Measurements from ENCODE around the gene PTGES2.

DNA sequence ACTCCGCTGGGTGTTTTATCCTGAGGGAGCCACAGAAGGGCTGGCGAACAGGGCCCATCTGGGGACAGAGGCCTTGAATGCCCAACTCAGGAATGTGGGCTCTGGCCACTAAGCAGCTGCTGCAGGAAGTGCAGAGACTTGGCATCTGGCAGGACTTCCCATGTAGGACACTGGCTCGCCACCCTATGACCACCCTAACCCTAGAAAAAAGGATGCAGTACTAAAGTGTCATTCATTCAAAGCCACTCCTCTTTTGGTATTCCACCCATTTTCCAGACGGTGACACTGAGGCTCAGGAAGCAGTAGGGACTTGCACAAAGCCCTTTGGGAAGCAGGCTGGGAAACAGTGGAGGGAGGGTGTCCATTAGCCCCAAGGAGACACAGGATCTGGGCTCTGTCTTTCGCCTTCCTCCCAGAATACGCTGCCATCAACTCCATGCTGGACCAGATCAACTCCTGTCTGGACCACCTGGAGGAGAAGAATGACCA is 35.5 kb upstream of the PTGES2 start:
- no peak for TF ChIP-seq BACH2 (CRISPR knock-in tag; IDR thresholded peaks at IDR 0.05; ENCODE audit: borderline replicate concordance)
- TF ChIP-seq ZNF70 (CRISPR knock-in tag; IDR thresholded peaks at IDR 0.05) = no peak
- TF ChIP-seq TOX (CRISPR knock-in tag; IDR thresholded peaks at IDR 0.05; ENCODE audit: borderline replicate concordance) = no peak
- TF ChIP-seq, protein P1, sequence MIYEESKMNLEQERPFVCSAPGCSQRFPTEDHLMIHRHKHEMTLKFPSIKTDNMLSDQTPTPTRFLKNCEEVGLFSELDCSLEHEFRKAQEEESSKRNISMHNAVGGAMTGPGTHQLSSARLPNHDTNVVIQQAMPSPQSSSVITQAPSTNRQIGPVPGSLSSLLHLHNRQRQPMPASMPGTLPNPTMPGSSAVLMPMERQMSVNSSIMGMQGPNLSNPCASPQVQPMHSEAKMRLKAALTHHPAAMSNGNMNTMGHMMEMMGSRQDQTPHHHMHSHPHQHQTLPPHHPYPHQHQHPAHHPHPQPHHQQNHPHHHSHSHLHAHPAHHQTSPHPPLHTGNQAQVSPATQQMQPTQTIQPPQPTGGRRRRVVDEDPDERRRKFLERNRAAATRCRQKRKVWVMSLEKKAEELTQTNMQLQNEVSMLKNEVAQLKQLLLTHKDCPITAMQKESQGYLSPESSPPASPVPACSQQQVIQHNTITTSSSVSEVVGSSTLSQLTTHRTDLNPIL (CRISPR knock-in tag; IDR thresholded peaks at IDR 0.05; ENCODE audit: low read depth) = no peak
- TF ChIP-seq ZC3H10 (CRISPR knock-in tag; IDR thresholded peaks at IDR 0.05) = no peak
- TF ChIP-seq ARNTL (CRISPR knock-in tag; IDR thresholded peaks at IDR 0.05; ENCODE audit: borderline replicate concordance, low read depth) = no peak
- TF ChIP-seq, protein P2, sequence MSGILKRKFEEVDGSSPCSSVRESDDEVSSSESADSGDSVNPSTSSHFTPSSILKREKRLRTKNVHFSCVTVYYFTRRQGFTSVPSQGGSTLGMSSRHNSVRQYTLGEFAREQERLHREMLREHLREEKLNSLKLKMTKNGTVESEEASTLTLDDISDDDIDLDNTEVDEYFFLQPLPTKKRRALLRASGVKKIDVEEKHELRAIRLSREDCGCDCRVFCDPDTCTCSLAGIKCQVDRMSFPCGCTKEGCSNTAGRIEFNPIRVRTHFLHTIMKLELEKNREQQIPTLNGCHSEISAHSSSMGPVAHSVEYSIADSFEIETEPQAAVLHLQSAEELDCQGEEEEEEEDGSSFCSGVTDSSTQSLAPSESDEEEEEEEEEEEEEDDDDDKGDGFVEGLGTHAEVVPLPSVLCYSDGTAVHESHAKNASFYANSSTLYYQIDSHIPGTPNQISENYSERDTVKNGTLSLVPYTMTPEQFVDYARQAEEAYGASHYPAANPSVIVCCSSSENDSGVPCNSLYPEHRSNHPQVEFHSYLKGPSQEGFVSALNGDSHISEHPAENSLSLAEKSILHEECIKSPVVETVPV (CRISPR knock-in tag; IDR thresholded peaks at IDR 0.05) = no peak
- TF ChIP-seq CSDC2 (CRISPR knock-in tag; IDR thresholded peaks at IDR 0.05) = no peak
- TF ChIP-seq, protein P3, sequence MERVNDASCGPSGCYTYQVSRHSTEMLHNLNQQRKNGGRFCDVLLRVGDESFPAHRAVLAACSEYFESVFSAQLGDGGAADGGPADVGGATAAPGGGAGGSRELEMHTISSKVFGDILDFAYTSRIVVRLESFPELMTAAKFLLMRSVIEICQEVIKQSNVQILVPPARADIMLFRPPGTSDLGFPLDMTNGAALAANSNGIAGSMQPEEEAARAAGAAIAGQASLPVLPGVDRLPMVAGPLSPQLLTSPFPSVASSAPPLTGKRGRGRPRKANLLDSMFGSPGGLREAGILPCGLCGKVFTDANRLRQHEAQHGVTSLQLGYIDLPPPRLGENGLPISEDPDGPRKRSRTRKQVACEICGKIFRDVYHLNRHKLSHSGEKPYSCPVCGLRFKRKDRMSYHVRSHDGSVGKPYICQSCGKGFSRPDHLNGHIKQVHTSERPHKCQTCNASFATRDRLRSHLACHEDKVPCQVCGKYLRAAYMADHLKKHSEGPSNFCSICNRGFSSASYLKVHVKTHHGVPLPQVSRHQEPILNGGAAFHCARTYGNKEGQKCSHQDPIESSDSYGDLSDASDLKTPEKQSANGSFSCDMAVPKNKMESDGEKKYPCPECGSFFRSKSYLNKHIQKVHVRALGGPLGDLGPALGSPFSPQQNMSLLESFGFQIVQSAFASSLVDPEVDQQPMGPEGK (CRISPR knock-in tag; IDR thresholded peaks at IDR 0.05; ENCODE audit: borderline replicate concordance) = no peak
- no peak for TF ChIP-seq ZFP3 (CRISPR knock-in tag; IDR thresholded peaks at IDR 0.05)
- TF ChIP-seq ZFP30 (CRISPR knock-in tag; IDR thresholded peaks at IDR 0.05) = no peak
- no peak for TF ChIP-seq TCF4 (CRISPR knock-in tag; IDR thresholded peaks at IDR 0.05; ENCODE audit: borderline replicate concordance)
- no peak for TF ChIP-seq ESRRG (CRISPR knock-in tag; IDR thresholded peaks at IDR 0.05)

All from SK-N-SH treated with all-trans-retinoic acid at 6 μM for 48 hours (cell line).